ENCODE measurements around the gene IRF2BP1.

- no peak for TF ChIP-seq POLR2A (IDR thresholded peaks at IDR 0.05; ENCODE audit: low read depth, low read length)
- no peak for TF ChIP-seq POLR2AphosphoS5 (IDR thresholded peaks at IDR 0.05; ENCODE audit: low read depth, low read length)
- no peak for TF ChIP-seq SPI1 (IDR thresholded peaks at IDR 0.05; ENCODE audit: low read depth, low read length)
Measured at GRCh38 chr19:45920458-45920857, 34.5 kb upstream of the IRF2BP1 start.

All from GM12891 (cell line).